IMR-90 (cell line): ENCODE results near the gene FYB2. TPM values are rescaled to one million over a fixed set of nuclear protein-coding genes. Genes with fewer than 3 reads are reported as not detected.

Experiments
- ATAC-seq: fragments of 200-7000 bp; cut with Tn5 transposase; 2 replicates; pipeline ENCODE4 v1.9.1; 2020; ENCODE audit warnings: low read depth, mild to moderate bottlenecking, moderate library complexity
- BruUV-seq: library from RNA; stranded (reverse); fragments of 400-500 nt; replicated peaks from 2 replicates; lab custom pipeline; 2021; lab: Mats Ljungman, UMichigan
- CTCF ChIA-PET: fragments of 300-600 bp; formaldehyde crosslinking; extraction: SDS; loops from one replicate; lab custom pipeline; 2021; ENCODE audit warnings: antibody characterized with exemption; lab: Yijun Ruan, JAX
- POLR2A ChIA-PET: fragments of 300-600 bp; sonication (Branson Sonifier 250); formaldehyde crosslinking; loops from one replicate; lab custom pipeline; 2022; ENCODE audit warnings: antibody characterized with exemption; ENCODE audit not compliant: unreplicated experiment; lab: Charles Lee
- DNase-seq: peaks from one replicate; pipeline ENCODE4 v3.0.0; 2013
- H2AFZ ChIP-seq: replicated peaks from 2 replicates; pipeline ENCODE3; 2013; ENCODE audit warnings: low read length, mild to moderate bottlenecking; ENCODE audit not compliant: poor library complexity
- H2AK5ac ChIP-seq: 2 replicates; pipeline ENCODE4 v1.6.1; 2013; ENCODE audit warnings: low read depth, low read length, inconsistent platforms
- H2AK9ac ChIP-seq: replicated peaks from 2 replicates; pipeline ENCODE3; 2013; ENCODE audit warnings: mild to moderate bottlenecking, low read depth, low read length, moderate library complexity; ENCODE audit not compliant: poor library complexity
- H2BK120ac ChIP-seq: 2 replicates; pipeline ENCODE4 v1.6.1; 2013; ENCODE audit warnings: low read depth, low read length, inconsistent platforms
- H2BK15ac ChIP-seq: 3 replicates; pipeline ENCODE4 v1.6.1; 2013; ENCODE audit warnings: low read depth, low read length, inconsistent platforms
- H2BK20ac ChIP-seq: 2 replicates; pipeline ENCODE4 v1.6.1; 2013; ENCODE audit warnings: low read depth, mild to moderate bottlenecking, inconsistent platforms, low read length, moderate library complexity
- H2BK5ac ChIP-seq: 2 replicates; pipeline ENCODE4 v1.6.1; 2013; ENCODE audit warnings: mild to moderate bottlenecking, low read depth, low read length, inconsistent platforms; ENCODE audit not compliant: poor library complexity, severe bottlenecking
- H3K14ac ChIP-seq: replicated peaks from 2 replicates; pipeline ENCODE4 v1.6.1; 2013; ENCODE audit warnings: low read depth, low read length, inconsistent platforms
- H3K18ac ChIP-seq: 2 replicates; pipeline ENCODE4 v1.6.1; 2013; ENCODE audit warnings: low read depth, low read length, control low read depth
- H3K23ac ChIP-seq: 2 replicates; pipeline ENCODE4 v1.6.1; 2013; ENCODE audit warnings: low read depth, low read length, inconsistent platforms
- H3K27ac ChIP-seq: 2 replicates; pipeline ENCODE4 v1.5.1; 2013; ENCODE audit warnings: mild to moderate bottlenecking, control low read depth, low read length; ENCODE audit not compliant: insufficient read depth
- H3K27me3 ChIP-seq: 2 replicates; pipeline ENCODE4 v1.6.1; 2013; ENCODE audit warnings: low read length; ENCODE audit not compliant: control insufficient read depth, insufficient read depth
- H3K36me3 ChIP-seq: 2 replicates; pipeline ENCODE4 v1.6.1; 2013; ENCODE audit warnings: low read length, mixed read lengths; ENCODE audit not compliant: control insufficient read depth, insufficient read depth
- H3K4ac ChIP-seq: 2 replicates; pipeline ENCODE4 v1.6.1; 2013; ENCODE audit warnings: low read depth, low read length, inconsistent platforms
- H3K4me1 ChIP-seq: 2 replicates; pipeline ENCODE4 v1.6.1; 2013; ENCODE audit warnings: low read length, mixed read lengths; ENCODE audit not compliant: control insufficient read depth, insufficient read depth
- H3K4me2 ChIP-seq: 2 replicates; pipeline ENCODE4 v1.6.1; 2013; ENCODE audit warnings: low read depth, mild to moderate bottlenecking, control low read depth, low read length, moderate library complexity
- H3K4me3 ChIP-seq: 2 replicates; pipeline ENCODE4 v1.5.1; 2013; ENCODE audit warnings: low read depth, mild to moderate bottlenecking, control low read depth, low read length, moderate library complexity; ENCODE audit not compliant: insufficient read depth
- H3K56ac ChIP-seq: 2 replicates; pipeline ENCODE4 v1.6.1; 2013; ENCODE audit warnings: low read length, inconsistent platforms; ENCODE audit not compliant: insufficient read depth; ENCODE audit errors: extremely low read depth
- H3K79me1 ChIP-seq, 2 experiments: 2 replicates each; pipeline ENCODE4 v1.6.1; 2013; ENCODE audit warnings: low read length in 2 of 2, inconsistent platforms in 1 of 2, low read depth in 1 of 2
- H3K9ac ChIP-seq: 2 replicates; pipeline ENCODE4 v1.6.1; 2013; ENCODE audit warnings: low read depth, low read length, control low read depth
- H3K9me1 ChIP-seq: 2 replicates; pipeline ENCODE4 v1.6.1; 2013; ENCODE audit warnings: low read length, inconsistent platforms; ENCODE audit not compliant: insufficient read depth
- H3K9me3 ChIP-seq: 2 replicates; pipeline ENCODE4 v1.6.1; 2013; ENCODE audit warnings: low read length; ENCODE audit not compliant: control insufficient read depth, insufficient read depth
- H4K20me1 ChIP-seq: 2 replicates; pipeline ENCODE4 v1.6.1; 2013; ENCODE audit warnings: low read length, inconsistent platforms; ENCODE audit not compliant: insufficient read depth
- H4K5ac ChIP-seq: 2 replicates; pipeline ENCODE4 v1.6.1; 2013; ENCODE audit warnings: mild to moderate bottlenecking, low read depth, low read length, control low read depth
- H4K8ac ChIP-seq, 2 experiments: 2 replicates each; pipeline ENCODE4 v1.6.1; 2013; ENCODE audit warnings: low read depth in 2 of 2, low read length in 2 of 2, control low read depth in 1 of 2, inconsistent platforms in 1 of 2
- H4K91ac ChIP-seq: 2 replicates; pipeline ENCODE4 v1.6.1; 2013; ENCODE audit warnings: low read depth, low read length, inconsistent platforms; ENCODE audit not compliant: insufficient read depth
- BHLHE40 ChIP-seq: fragments of 150-350 bp; IDR thresholded peaks from 2 replicates; pipeline ENCODE4 v1.6.1; 2016; ENCODE audit warnings: mild to moderate bottlenecking, low read depth, low read length
- CEBPB ChIP-seq: IDR thresholded peaks from 2 replicates; pipeline ENCODE4 v1.6.1; 2012; ENCODE audit warnings: low read depth, low read length, improper control_type of control experiment
- CHD1 ChIP-seq: IDR thresholded peaks from 2 replicates; pipeline ENCODE4 v1.6.1; 2012; ENCODE audit warnings: low read depth, low read length, improper control_type of control experiment
- FOS ChIP-seq: fragments of 150-350 bp; IDR thresholded peaks from 2 replicates; pipeline ENCODE4 v1.6.1; 2016; ENCODE audit warnings: low read depth, low read length
- MAFK ChIP-seq: IDR thresholded peaks from 2 replicates; pipeline ENCODE4 v1.6.1; 2012; ENCODE audit warnings: low read depth, low read length, improper control_type of control experiment
- MAZ ChIP-seq: IDR thresholded peaks from 2 replicates; pipeline ENCODE4 v1.6.1; 2012; ENCODE audit warnings: low read depth, mild to moderate bottlenecking, low read length, improper control_type of control experiment, moderate library complexity, borderline replicate concordance
- MXI1 ChIP-seq: IDR thresholded peaks from 2 replicates; pipeline ENCODE4 v1.6.1; 2012; ENCODE audit warnings: low read depth, mild to moderate bottlenecking, low read length, moderate library complexity, borderline replicate concordance
- NFE2L2 ChIP-seq: fragments of 150-350 bp; IDR thresholded peaks from 2 replicates; pipeline ENCODE4 v1.6.1; 2016; ENCODE audit warnings: low read depth, mild to moderate bottlenecking, low read length
- POLR2A ChIP-seq: IDR thresholded peaks from 2 replicates; pipeline ENCODE4 v1.6.1; 2012; ENCODE audit warnings: mild to moderate bottlenecking, low read depth, low read length
- RAD21 ChIP-seq: IDR thresholded peaks from 2 replicates; pipeline ENCODE4 v1.6.1; 2012; ENCODE audit warnings: low read length, improper control_type of control experiment
- RCOR1 ChIP-seq: IDR thresholded peaks from 2 replicates; pipeline ENCODE4 v1.6.1; 2012; ENCODE audit warnings: mild to moderate bottlenecking, low read length, improper control_type of control experiment; ENCODE audit not compliant: insufficient replicate concordance
- RFX5 ChIP-seq: IDR thresholded peaks from 2 replicates; pipeline ENCODE4 v1.8.0; 2012; ENCODE audit warnings: low read depth, mild to moderate bottlenecking, low read length, moderate library complexity
- SMC3 ChIP-seq: fragments of 150-350 bp; IDR thresholded peaks from 2 replicates; pipeline ENCODE4 v1.6.1; 2016; ENCODE audit warnings: low read depth, mild to moderate bottlenecking, antibody characterized with exemption, low read length, moderate library complexity
- WGBS, 2 experiments: methylation state at CpG; one replicate each; pipeline versions ENCODE4 v1.1.5 to v1.1.7; 2013; ENCODE audit warnings: missing lambda C conversion rate in 2 of 2; ENCODE audit not compliant: insufficient read length in 1 of 2; ENCODE audit errors: extremely low coverage in 2 of 2; 5-methylcytosine and 5-hydroxymethylcytosine counted together
- dilution Hi-C: fragments of 300-500 bp; cut with HindIII; formaldehyde crosslinking; loops from one replicate; pipeline ENCODE4 v1.14.3; 2018; ENCODE audit warnings: low sequenced_read_pairs; ENCODE audit not compliant: unreplicated experiment
- in situ Hi-C: fragments of 300-500 bp; cut with MboI; formaldehyde crosslinking; loops from 3 replicates; pipeline ENCODE4 v1.14.3; 2019; ENCODE audit warnings: low sequenced_read_pairs, inconsistent platforms, mixed read lengths
- intact Hi-C: fragments of 100-400 bp; cut with micrococcal nuclease; formaldehyde crosslinking; loops from 2 replicates; pipeline ENCODE4 v1.10.0; 2022
- polyA plus RNA-seq, 3 experiments: library from polyadenylated mRNA; depleted of rRNA; stranded (reverse); fragments of >200 nt; gene quantifications; 2 replicates each; pipeline ENCODE4 v1.2.3, GENCODE V29; 2012; ENCODE audit warnings: low replicate concordance in 1 of 3
- total RNA-seq: library from RNA; depleted of rRNA; stranded (reverse); fragments of >200 nt; gene quantifications from 2 replicates; pipeline ENCODE4 v1.2.3, GENCODE V29; 2012
- TF ChIP-seq, protein P1 (sequence below): fragments of 150-350 bp; IDR thresholded peaks from 2 replicates; pipeline ENCODE4 v1.6.1; 2017; ENCODE audit warnings: mild to moderate bottlenecking, antibody characterized with exemption, low read length, low read depth
- TF ChIP-seq, protein P2 (sequence below): conservative IDR thresholded peaks from 2 replicates; pipeline ENCODE4 v1.5.1; 2012; ENCODE audit warnings: mild to moderate bottlenecking, low read depth, low read length, improper control_type of control experiment

Gene FYB2
- total and polyA plus RNA-seq, 2 of the 4 experiments (the other 2 are of a cell fraction), result under 0.01 TPM; not detected in 1

DNA sequence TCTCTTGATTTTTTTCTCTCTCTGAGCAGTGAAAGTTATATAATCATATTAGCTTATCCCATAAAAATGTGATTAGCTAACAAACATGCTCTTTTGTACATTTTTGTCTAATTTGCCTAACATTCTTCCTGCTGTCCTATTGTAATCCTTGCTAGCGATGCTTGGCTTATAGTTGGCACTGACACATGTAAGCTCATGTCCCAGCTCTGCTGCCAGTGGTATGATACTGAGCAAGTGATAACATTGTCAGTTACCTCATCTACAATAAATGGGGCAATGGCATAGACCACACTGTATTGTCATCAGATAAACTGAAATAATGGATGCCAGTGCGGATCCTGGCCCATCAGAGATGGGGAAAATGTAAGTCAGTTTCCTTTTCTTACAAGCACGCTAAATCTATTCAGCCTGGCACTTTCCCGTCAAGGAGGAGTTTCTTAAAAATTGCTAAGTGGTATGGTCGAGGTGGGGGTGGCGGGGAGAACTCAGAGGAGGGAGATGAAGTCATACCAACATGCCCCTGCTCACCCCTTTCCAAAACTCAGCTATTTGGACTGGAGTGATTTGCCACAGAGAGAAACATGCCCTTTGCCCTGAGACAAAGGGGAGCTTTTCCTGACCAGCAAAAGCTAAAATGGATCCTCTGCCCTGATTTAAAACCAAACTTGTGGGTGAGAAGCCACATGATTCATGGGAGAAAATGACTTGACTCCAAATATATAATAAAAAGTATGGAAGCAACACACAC, 1.3 kb downstream of the FYB2 start:
- Histone ChIP-seq H2BK20ac (no peak overlapping the region), H3K27me3 (0 out of 2 replicates have a peak, but pooled peaks cover under 1% of the 10 kb centered on the region), H3K36me3 (no peaks in the 10 kb centered on the region), H3K9ac (no peak overlapping the region), H2BK5ac (no peak overlapping the region), H3K18ac (no peak overlapping the region), H2AFZ (no peak overlapping the region), H4K91ac (no peak overlapping the region), H3K4ac (no peak overlapping the region), H2AK9ac (no peak overlapping the region), H3K4me1 (peaks cover 6% of the 10 kb centered on the region; the same call in 1 of the 2 replicates), H2BK120ac (no peak overlapping the region), H2BK15ac (no peak overlapping the region), H3K14ac (0 out of 2 replicates have a peak overlapping the region, but pooled peaks have one; percentile 25), H3K23ac (no peak overlapping the region), H4K20me1 (no peaks in the 10 kb centered on the region), H3K9me3 (no peaks in the 10 kb centered on the region), H3K56ac (no peak overlapping the region), H4K8ac (no peak overlapping the region), H3K4me3 (no peak overlapping the region), H3K4me2 (no peak overlapping the region), H2AK5ac (no peak overlapping the region), H3K27ac (no peak overlapping the region), H4K5ac (no peak overlapping the region), H3K79me1 (no peaks in the 10 kb centered on the region), H3K9me1 (no peaks in the 10 kb centered on the region)
- POLR2A ChIA-PET, result no interaction called here
- ATAC-seq (no peak), DNase-seq (no peak)
- in situ Hi-C loops (loop anchor here (10.0 to 25.0 kb wide), 2 partner anchors 223 to 1306 kb away; no protein-coding TSS in a partner anchor), dilution Hi-C loops (no loop called here), intact Hi-C loops (no loop called here)
- no CpG with 5 or more reads among the region's 6 CpGs for WGBS, 2 experiments
- CTCF ChIA-PET, result no interaction called here
- no TSS peak for BruUV-seq
- TF ChIP-seq SMC3 (no peak), FOS (no peak), BHLHE40 (no peak), POLR2A (no peak), RFX5 (no peak), RAD21 (no peak), RCOR1 (no peak), CEBPB (no peak), MAZ (no peak), NFE2L2 (no peak), MXI1 (no peak), CHD1 (no peak), MAFK (no peak)
- TF ChIP-seq, protein P1, sequence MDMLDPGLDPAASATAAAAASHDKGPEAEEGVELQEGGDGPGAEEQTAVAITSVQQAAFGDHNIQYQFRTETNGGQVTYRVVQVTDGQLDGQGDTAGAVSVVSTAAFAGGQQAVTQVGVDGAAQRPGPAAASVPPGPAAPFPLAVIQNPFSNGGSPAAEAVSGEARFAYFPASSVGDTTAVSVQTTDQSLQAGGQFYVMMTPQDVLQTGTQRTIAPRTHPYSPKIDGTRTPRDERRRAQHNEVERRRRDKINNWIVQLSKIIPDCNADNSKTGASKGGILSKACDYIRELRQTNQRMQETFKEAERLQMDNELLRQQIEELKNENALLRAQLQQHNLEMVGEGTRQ, result no peak
- TF ChIP-seq, protein P2, sequence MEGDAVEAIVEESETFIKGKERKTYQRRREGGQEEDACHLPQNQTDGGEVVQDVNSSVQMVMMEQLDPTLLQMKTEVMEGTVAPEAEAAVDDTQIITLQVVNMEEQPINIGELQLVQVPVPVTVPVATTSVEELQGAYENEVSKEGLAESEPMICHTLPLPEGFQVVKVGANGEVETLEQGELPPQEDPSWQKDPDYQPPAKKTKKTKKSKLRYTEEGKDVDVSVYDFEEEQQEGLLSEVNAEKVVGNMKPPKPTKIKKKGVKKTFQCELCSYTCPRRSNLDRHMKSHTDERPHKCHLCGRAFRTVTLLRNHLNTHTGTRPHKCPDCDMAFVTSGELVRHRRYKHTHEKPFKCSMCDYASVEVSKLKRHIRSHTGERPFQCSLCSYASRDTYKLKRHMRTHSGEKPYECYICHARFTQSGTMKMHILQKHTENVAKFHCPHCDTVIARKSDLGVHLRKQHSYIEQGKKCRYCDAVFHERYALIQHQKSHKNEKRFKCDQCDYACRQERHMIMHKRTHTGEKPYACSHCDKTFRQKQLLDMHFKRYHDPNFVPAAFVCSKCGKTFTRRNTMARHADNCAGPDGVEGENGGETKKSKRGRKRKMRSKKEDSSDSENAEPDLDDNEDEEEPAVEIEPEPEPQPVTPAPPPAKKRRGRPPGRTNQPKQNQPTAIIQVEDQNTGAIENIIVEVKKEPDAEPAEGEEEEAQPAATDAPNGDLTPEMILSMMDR, result no peak
